SH-SY5Y (cell line): ENCODE measurements around the gene EMCN.

Experiments used
- GATA2 ChIP-seq: IDR thresholded peaks from 2 replicates; pipeline ENCODE4 v1.6.1; 2011; ENCODE audit warnings: mild to moderate bottlenecking, low read depth, low read length
- GATA3 ChIP-seq: IDR thresholded peaks from 2 replicates; pipeline ENCODE4 v1.6.1; 2011; ENCODE audit warnings: low read depth, mild to moderate bottlenecking, low read length, moderate library complexity

- TF ChIP-seq GATA2 (no peak), GATA3 (no peak)
Observed at GRCh38 chr4:100391086-100391485, 126.7 kb downstream of the EMCN start.
